VCaP (cell line): ENCODE measurements around the gene RARB.
A peak's percentile ranks its signal among the peaks of the same experiment; 100 is the strongest.

ENCODE experiments used
- H3K27ac ChIP-seq: fragments of 450-650 bp; 2 replicates; pipeline ENCODE4 v1.5.1; 2017
- CTCF ChIP-seq: fragments of 450-650 bp; conservative IDR thresholded peaks from 2 replicates; pipeline ENCODE4 v1.5.1; 2017; ENCODE audit warnings: mild to moderate bottlenecking, moderate library complexity

Gene RARB

GRCh38 chr3:25390605-25391004 lies 37.5 kb upstream of the RARB start:
- H3K27ac ChIP-seq, result peak overlapping the region; percentile 46
- TF ChIP-seq CTCF, result no peak

GRCh38 chr3:25396251-25396650 lies 31.8 kb upstream of the RARB start:
- peak overlapping the region; percentile 64 for H3K27ac ChIP-seq

GRCh38 chr3:25396686-25397085 lies 31.4 kb upstream of the RARB start:
- peak overlapping the region; percentile 64 for H3K27ac ChIP-seq
- no peak for TF ChIP-seq CTCF

More at GRCh38 chr3:25396251-25396650, 31.8 kb upstream of the RARB start:
- TF ChIP-seq CTCF, result no peak

GRCh38 chr3:25397150-25397549 lies 30.9 kb upstream of the RARB start:
- peak overlapping the region; percentile 64 for H3K27ac ChIP-seq
- TF ChIP-seq CTCF, result no peak

- no peak for TF ChIP-seq CTCF
These were observed 27.5 kb upstream of the RARB start for GRCh38 chr3:25400587-25400986.

GRCh38 chr3:25403968-25404367 lies 24.1 kb upstream of the RARB start:
- H3K27ac ChIP-seq, result no peak overlapping the region
- TF ChIP-seq CTCF, result no peak

More at GRCh38 chr3:25400587-25400986, 27.5 kb upstream of the RARB start:
- no peak overlapping the region for H3K27ac ChIP-seq

- no peak for TF ChIP-seq CTCF
- H3K27ac ChIP-seq, result no peak overlapping the region
These were observed 23.5 kb upstream of the RARB start for GRCh38 chr3:25404569-25404968.

GRCh38 chr3:25405335-25405734 lies 22.7 kb upstream of the RARB start:
- H3K27ac ChIP-seq, result no peak overlapping the region
- no peak for TF ChIP-seq CTCF
